NCI-H2196 treated with DMSO at 0.1 percent for 48 hours (cell line): ENCODE measurements around the gene STUM.

Source experiments
- DNase-seq: peaks from one replicate; lab custom pipeline; 2025; ENCODE audit not compliant: unreplicated experiment; lab: John Stamatoyannopoulos, UW

Gene STUM

GRCh38 chr1:226619031-226619430 lies 70.5 kb downstream of the STUM start:
- DNase-seq = no peak

GRCh38 chr1:226622012-226622411 lies 73.4 kb downstream of the STUM start:
- DNase-seq = no peak

GRCh38 chr1:226624526-226624925 lies 76.0 kb downstream of the STUM start:
- no peak for DNase-seq

- no peak for DNase-seq
Measured at GRCh38 chr1:226625326-226625725, 76.8 kb downstream of the STUM start.

- DNase-seq = no peak
Measured at GRCh38 chr1:226625832-226626576, 77.4 kb downstream of the STUM start.

- DNase-seq = no peak
Measured at GRCh38 chr1:226626577-226626956, 78.0 kb downstream of the STUM start.

GRCh38 chr1:226627050-226627755 lies 78.6 kb downstream of the STUM start:
- DNase-seq = no peak

- DNase-seq = no peak
Measured at GRCh38 chr1:226627924-226628611, 79.5 kb downstream of the STUM start.

- DNase-seq = no peak
Measured at GRCh38 chr1:226628612-226629155, 80.1 kb downstream of the STUM start.

- DNase-seq = no peak
Measured at GRCh38 chr1:226629210-226629895, 80.8 kb downstream of the STUM start.

GRCh38 chr1:226629896-226630550 lies 81.5 kb downstream of the STUM start:
- no peak for DNase-seq

- DNase-seq = no peak
Measured at GRCh38 chr1:226630592-226630991, 82.0 kb downstream of the STUM start.

GRCh38 chr1:226631229-226632000 lies 82.9 kb downstream of the STUM start:
- no peak for DNase-seq

GRCh38 chr1:226632169-226632879 lies 83.8 kb downstream of the STUM start:
- DNase-seq = no peak

- no peak for DNase-seq
Measured at GRCh38 chr1:226632922-226633351, 84.4 kb downstream of the STUM start.

- DNase-seq = no peak
Measured at GRCh38 chr1:226633541-226634165, 85.1 kb downstream of the STUM start.

- peak; percentile 13 for DNase-seq
Measured at GRCh38 chr1:226634166-226634588, 85.6 kb downstream of the STUM start.

- no peak for DNase-seq
Measured at GRCh38 chr1:226634611-226635246, 86.2 kb downstream of the STUM start.
